ENCODE data around the gene BIRC3. TPM values are rescaled to one million over a fixed set of nuclear protein-coding genes. Genes with fewer than 3 reads are reported as not detected.
"Not testable (repeated sequence)": the region's sequence is repeated elsewhere in the genome, so short reads cannot be mapped to it uniquely, and the experiment has no call there.

Gene BIRC3
- total RNA-seq, 1 experiment from 2014 or later = 0.68 TPM

- H3K27me3 ChIP-seq (replicated peaks) = no peaks in the 10 kb centered on the region
- no peak overlapping the region for H3K27ac ChIP-seq
- H3K36me3 ChIP-seq = no peaks in the 10 kb centered on the region
- H3K4me1 ChIP-seq (replicated peaks) = no peaks in the 10 kb centered on the region
- DNase-seq (ENCODE audit: low read depth in 1 of 2, low spot score in 2 of 2) = no peak
- H3K4me3 ChIP-seq = no peak overlapping the region
- no peaks in the 10 kb centered on the region for H3K9me3 ChIP-seq (replicated peaks)
Measured at GRCh38 chr11:102286292-102286691, 31.0 kb upstream of the BIRC3 start.

DNA sequence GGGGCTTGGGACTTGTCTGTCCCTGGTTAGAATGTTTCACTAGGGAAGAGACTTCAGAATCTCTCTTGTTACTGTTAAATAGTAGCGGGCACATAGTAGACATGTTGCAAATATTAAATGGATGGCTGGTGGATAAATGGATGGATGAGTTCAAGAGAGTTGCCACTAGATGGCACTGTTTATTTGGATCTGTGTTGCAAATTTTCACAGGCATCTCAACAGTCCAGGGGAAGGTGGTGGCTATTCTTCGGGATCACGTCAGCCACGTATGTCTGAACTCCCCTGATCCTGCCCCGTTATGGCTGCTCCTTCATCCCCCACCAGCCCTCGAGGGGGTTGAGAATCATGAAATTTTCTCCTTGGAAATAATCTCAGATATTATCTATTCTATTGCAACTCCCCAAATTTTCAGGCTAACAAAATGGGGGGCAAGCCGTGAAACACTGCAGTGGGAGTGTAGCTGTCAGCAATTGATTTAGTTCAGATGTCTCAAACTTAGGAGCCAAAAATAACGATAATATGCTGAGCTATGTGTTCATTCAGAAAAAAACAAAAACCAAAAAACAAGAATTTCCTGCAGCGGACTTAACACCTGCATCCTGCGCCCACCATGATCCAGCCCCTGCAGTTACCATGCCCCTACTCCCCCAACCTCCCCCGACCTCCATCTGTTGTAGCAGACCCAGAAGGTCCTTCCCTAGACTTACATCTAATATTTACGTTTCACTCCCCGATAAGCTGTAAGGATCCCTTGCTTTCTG is 29.1 kb upstream of the BIRC3 start:
- Histone ChIP-seq H3K4me1 (replicated peaks) (peaks cover 6% of the 10 kb centered on the region), H3K36me3 (no peaks in the 10 kb centered on the region), H3K4me3 (no peak overlapping the region), H3K9me3 (replicated peaks) (no peaks in the 10 kb centered on the region), H3K27me3 (replicated peaks) (no peaks in the 10 kb centered on the region), H3K27ac (no peak overlapping the region)
- DNase-seq (ENCODE audit: low read depth in 1 of 2, low spot score in 2 of 2) = peak; percentile 33 to 41

DNA sequence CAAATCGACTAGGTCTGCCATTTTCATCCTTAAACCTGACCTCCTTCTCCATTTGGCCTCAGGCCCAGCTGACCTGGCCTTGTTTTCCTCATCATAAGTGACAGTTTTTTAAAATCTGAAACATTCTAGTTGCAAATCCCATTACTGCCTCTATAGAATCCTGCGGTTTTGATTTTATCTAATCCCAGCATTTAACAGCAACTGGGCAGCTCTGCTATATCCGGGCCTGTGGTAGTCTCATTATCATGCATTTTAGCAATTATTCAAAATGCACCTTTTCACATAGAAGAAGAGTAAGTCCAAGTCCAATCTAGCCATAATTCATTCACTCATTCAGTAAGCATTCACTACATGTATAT is 28.6 kb upstream of the BIRC3 start:
- Histone ChIP-seq H3K36me3 (no peaks in the 10 kb centered on the region), H3K4me3 (no peak overlapping the region), H3K27ac (no peak overlapping the region), H3K9me3 (replicated peaks) (no peaks in the 10 kb centered on the region), H3K4me1 (replicated peaks) (peaks cover 8% of the 10 kb centered on the region), H3K27me3 (replicated peaks) (no peaks in the 10 kb centered on the region)
- DNase-seq (ENCODE audit: low read depth in 1 of 2, low spot score in 2 of 2) = no peak

GRCh38 chr11:102289592-102289991 is 27.7 kb upstream of the BIRC3 start:
- DNase-seq (ENCODE audit: low read depth in 1 of 2, low spot score in 2 of 2) = no peak
- H3K4me3 ChIP-seq = no peak overlapping the region
- H3K27me3 ChIP-seq (replicated peaks) = no peaks in the 10 kb centered on the region
- no peak overlapping the region for H3K27ac ChIP-seq
- H3K36me3 ChIP-seq = no peaks in the 10 kb centered on the region
- peaks cover 8% of the 10 kb centered on the region for H3K4me1 ChIP-seq (replicated peaks)
- H3K9me3 ChIP-seq (replicated peaks) = no peaks in the 10 kb centered on the region

DNA sequence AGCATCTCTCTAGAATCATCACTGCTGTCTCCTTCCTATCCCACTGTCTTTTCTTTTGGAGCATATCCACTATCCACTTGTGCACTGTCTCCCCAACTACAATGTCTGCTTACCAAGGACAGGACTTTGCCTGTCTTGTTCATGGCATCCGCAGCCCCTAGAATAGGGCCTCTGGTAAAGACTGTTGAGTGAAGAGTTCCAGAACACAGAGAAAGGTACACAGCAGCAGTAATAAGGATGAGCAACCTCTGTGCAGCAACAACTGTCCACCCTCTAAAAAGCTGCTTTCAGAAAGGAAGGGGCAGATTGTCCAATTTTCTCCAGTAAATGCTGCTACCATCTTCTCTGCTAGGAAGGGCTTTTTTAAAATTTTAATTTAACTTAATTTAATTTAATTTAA is 25.5 kb upstream of the BIRC3 start:
- Histone ChIP-seq H3K9me3 (replicated peaks) (no peaks in the 10 kb centered on the region), H3K27me3 (replicated peaks) (no peaks in the 10 kb centered on the region), H3K4me1 (replicated peaks) (peaks cover 8% of the 10 kb centered on the region), H3K27ac (no peak overlapping the region), H3K4me3 (no peak overlapping the region), H3K36me3 (no peaks in the 10 kb centered on the region)
- no peak for DNase-seq (ENCODE audit: low read depth in 1 of 2, low spot score in 2 of 2)

- Histone ChIP-seq H3K4me1 (replicated peaks) (peaks cover 8% of the 10 kb centered on the region), H3K36me3 (no peaks in the 10 kb centered on the region), H3K4me3 (no peak overlapping the region), H3K9me3 (replicated peaks) (no peaks in the 10 kb centered on the region), H3K27me3 (replicated peaks) (no peaks in the 10 kb centered on the region), H3K27ac (no peak overlapping the region)
- DNase-seq (ENCODE audit: low read depth in 1 of 2, low spot score in 2 of 2) = no peak
Measured at GRCh38 chr11:102292933-102293332, 24.4 kb upstream of the BIRC3 start.

- DNase-seq (ENCODE audit: low read depth in 1 of 2, low spot score in 2 of 2) = peak in 1 of 2 experiments; percentile 16
- Histone ChIP-seq H3K36me3 (no peaks in the 10 kb centered on the region), H3K4me1 (replicated peaks) (peaks cover 8% of the 10 kb centered on the region)
Measured at GRCh38 chr11:102293873-102294601, 23.2 kb upstream of the BIRC3 start.

GRCh38 chr11:102295045-102295444 is 22.2 kb upstream of the BIRC3 start:
- Histone ChIP-seq H3K9me3 (replicated peaks) (no peaks in the 10 kb centered on the region), H3K36me3 (no peaks in the 10 kb centered on the region), H3K27me3 (replicated peaks) (no peaks in the 10 kb centered on the region), H3K4me1 (replicated peaks) (peaks cover 8% of the 10 kb centered on the region), H3K4me3 (no peak overlapping the region), H3K27ac (no peak overlapping the region)
- no peak for DNase-seq (ENCODE audit: low read depth in 1 of 2, low spot score in 2 of 2)

More at GRCh38 chr11:102293873-102294601, 23.2 kb upstream of the BIRC3 start:
- Histone ChIP-seq H3K9me3 (replicated peaks) (no peaks in the 10 kb centered on the region), H3K27me3 (replicated peaks) (no peaks in the 10 kb centered on the region), H3K4me3 (no peak overlapping the region), H3K27ac (no peak overlapping the region)

GRCh38 chr11:102296757-102297156 is 20.5 kb upstream of the BIRC3 start:
- H3K4me3 ChIP-seq; H3K27ac ChIP-seq; H3K4me1 ChIP-seq (replicated peaks); H3K27me3 ChIP-seq (replicated peaks); DNase-seq (ENCODE audit: low read depth in 1 of 2, low spot score in 2 of 2); H3K36me3 ChIP-seq; H3K9me3 ChIP-seq (replicated peaks): not testable (repeated sequence)

DNA sequence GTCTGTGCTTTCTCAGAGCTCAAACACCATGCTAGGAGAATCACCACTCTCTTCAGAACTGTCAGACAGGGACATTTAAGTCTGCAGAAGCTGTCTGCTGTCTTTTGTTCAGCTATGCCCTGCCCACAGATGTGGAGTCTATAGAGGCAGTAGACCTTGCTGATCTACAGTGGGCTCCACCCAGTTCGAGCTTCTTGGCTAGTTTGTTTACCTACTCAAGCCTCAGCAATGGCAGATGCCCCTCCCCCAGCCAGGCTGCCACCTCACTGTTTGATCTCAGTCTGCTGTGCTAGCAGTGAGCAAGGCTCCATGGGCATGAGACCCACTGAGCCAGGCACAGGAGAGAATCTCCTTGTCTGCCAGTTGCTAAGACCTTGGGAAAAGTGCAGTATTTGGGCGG is 16.4 kb upstream of the BIRC3 start:
- H3K4me1 ChIP-seq (replicated peaks); H3K27ac ChIP-seq; DNase-seq (ENCODE audit: low read depth in 1 of 2, low spot score in 2 of 2); H3K4me3 ChIP-seq; H3K36me3 ChIP-seq; H3K27me3 ChIP-seq (replicated peaks); H3K9me3 ChIP-seq (replicated peaks): not testable (repeated sequence)

DNA sequence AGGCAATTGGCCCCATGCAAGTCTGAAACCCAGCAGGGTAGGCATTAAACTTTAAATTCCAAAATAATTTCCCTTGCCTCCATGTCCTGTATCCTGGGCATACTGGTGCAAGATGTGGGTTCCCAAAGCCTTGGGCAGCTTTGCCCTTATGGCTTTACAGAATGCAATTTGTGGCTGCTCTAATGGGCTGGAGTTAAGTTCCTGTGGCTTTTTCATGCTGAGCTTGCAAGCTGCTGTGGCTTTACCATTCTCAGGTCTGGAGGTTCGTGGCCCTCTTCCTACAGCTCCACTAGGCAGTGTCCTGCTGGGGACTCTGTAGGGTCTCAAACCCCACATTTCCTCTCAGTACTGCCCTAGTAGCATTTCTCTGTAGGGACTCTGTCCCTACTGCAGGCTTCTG is 15.0 kb upstream of the BIRC3 start:
- peaks cover 17% of the 10 kb centered on the region for H3K4me1 ChIP-seq (replicated peaks)
- no peak for DNase-seq (ENCODE audit: low read depth in 1 of 2, low spot score in 2 of 2)
- H3K27ac ChIP-seq = no peak overlapping the region
- H3K9me3 ChIP-seq (replicated peaks) = no peaks in the 10 kb centered on the region
- no peaks in the 10 kb centered on the region for H3K36me3 ChIP-seq
- no peak overlapping the region for H3K4me3 ChIP-seq
- H3K27me3 ChIP-seq (replicated peaks) = no peaks in the 10 kb centered on the region

DNA sequence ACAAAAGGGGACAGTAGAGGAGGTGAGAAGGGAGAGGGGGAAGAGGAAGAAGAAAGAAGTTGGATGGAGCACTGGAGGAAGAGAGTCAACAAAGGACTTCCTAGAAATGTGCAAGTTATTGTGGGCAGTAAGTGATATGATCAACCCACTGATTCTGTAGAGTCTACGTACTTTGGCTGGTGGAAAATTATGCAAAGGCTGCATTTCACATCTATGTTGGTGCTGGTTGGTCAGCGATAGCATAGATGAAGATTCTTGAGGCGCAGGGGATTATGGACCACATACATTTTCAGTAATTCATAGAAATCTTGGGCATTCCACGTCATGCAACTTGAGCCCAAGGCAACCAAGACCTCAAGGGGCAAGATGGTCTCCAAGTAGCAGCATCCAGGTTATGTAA is 12.6 kb upstream of the BIRC3 start:
- Histone ChIP-seq H3K4me3 (no peak overlapping the region), H3K36me3 (no peaks in the 10 kb centered on the region), H3K4me1 (replicated peaks) (peaks cover 20% of the 10 kb centered on the region), H3K27ac (no peak overlapping the region), H3K9me3 (replicated peaks) (no peaks in the 10 kb centered on the region), H3K27me3 (replicated peaks) (no peaks in the 10 kb centered on the region)
- no peak for DNase-seq (ENCODE audit: low read depth in 1 of 2, low spot score in 2 of 2)

DNA sequence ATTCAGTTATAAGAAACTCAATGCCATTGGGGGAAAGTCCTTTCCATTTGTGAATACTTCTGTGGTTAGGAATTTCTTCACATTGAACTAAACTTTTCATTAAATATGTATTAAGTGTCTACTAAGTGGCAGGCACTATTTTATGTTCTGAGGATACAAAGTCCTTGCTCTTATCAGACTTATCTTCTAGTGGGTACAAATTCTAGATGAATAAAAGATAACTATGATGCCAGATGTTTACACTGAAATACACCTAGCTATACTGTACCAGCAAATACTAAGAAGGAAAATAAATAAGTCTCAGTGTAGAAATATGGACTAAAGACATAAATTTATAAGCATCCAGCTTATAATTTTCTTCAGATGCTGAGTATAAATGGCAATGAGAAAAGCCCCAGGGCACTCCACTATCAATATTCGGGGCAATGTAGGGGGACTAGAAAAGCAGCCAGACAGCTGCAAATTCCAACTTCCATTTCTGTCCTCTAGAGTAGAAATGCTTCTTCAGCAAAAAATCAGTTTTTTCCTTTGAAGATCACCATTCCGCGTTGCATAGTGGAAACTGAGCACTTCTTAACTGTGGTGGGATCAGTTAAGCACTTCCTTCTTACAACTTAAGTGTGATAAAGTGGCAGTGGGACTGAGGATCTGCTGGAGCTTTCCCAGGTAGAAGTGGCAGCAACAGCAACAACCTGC is 11.8 kb upstream of the BIRC3 start:
- H3K9me3 ChIP-seq (replicated peaks) = no peaks in the 10 kb centered on the region
- peaks cover 20% of the 10 kb centered on the region for H3K4me1 ChIP-seq (replicated peaks)
- no peak overlapping the region for H3K4me3 ChIP-seq
- no peak for DNase-seq (ENCODE audit: low read depth in 1 of 2, low spot score in 2 of 2)
- H3K27me3 ChIP-seq (replicated peaks) = no peaks in the 10 kb centered on the region
- H3K27ac ChIP-seq = peak overlapping the region; percentile 88
- H3K36me3 ChIP-seq = no peaks in the 10 kb centered on the region

GRCh38 chr11:102306048-102306597 is 11.2 kb upstream of the BIRC3 start:
- DNase-seq (ENCODE audit: low read depth in 1 of 2, low spot score in 2 of 2) = peak; percentile 59 to 72

More at GRCh38 chr11:102306048-102306597, 11.2 kb upstream of the BIRC3 start:
- Histone ChIP-seq H3K4me1 (replicated peaks) (peaks cover 20% of the 10 kb centered on the region), H3K27ac (peak overlapping the region; percentile 88), H3K36me3 (no peaks in the 10 kb centered on the region), H3K4me3 (no peak overlapping the region), H3K9me3 (replicated peaks) (no peaks in the 10 kb centered on the region), H3K27me3 (replicated peaks) (no peaks in the 10 kb centered on the region)

All from SJSA1 (cell line).